Measurements from ENCODE around the gene MAPT. TPM values are rescaled to one million over a fixed set of nuclear protein-coding genes. Genes with fewer than 3 reads are reported as not detected.
"Not testable (repeated sequence)": the region's sequence is repeated elsewhere in the genome, so short reads cannot be mapped to it uniquely, and the experiment has no call there.

Gene MAPT
- total RNA-seq, 4 donors from 2014 or later: 4.2 to 11.1 (median 7.3) TPM

- no peaks in the 10 kb centered on the region for H3K4me1 ChIP-seq
- H3K36me3 ChIP-seq: no peaks in the 10 kb centered on the region
- intact Hi-C loops (cut with DNase I): no loop called here
- TF ChIP-seq POLR2A (IDR thresholded peaks at IDR 0.05; ENCODE audit: low read depth) (no peak), EP300 (IDR thresholded peaks at IDR 0.05) (no peak), POLR2AphosphoS5 (IDR thresholded peaks at IDR 0.05) (no peak)
- TF ChIP-seq, protein P1, sequence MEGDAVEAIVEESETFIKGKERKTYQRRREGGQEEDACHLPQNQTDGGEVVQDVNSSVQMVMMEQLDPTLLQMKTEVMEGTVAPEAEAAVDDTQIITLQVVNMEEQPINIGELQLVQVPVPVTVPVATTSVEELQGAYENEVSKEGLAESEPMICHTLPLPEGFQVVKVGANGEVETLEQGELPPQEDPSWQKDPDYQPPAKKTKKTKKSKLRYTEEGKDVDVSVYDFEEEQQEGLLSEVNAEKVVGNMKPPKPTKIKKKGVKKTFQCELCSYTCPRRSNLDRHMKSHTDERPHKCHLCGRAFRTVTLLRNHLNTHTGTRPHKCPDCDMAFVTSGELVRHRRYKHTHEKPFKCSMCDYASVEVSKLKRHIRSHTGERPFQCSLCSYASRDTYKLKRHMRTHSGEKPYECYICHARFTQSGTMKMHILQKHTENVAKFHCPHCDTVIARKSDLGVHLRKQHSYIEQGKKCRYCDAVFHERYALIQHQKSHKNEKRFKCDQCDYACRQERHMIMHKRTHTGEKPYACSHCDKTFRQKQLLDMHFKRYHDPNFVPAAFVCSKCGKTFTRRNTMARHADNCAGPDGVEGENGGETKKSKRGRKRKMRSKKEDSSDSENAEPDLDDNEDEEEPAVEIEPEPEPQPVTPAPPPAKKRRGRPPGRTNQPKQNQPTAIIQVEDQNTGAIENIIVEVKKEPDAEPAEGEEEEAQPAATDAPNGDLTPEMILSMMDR (IDR thresholded peaks at IDR 0.05): no peak
- no peaks in the 10 kb centered on the region for H3K27me3 ChIP-seq
- no peak overlapping the region for H3K27ac ChIP-seq (replicated peaks in 1 of 4)
- H3K9me3 ChIP-seq: no peaks in the 10 kb centered on the region
- no peak overlapping the region for H3K4me3 ChIP-seq
- 77% methylated on average over 12 of the region's 12 CpGs for WGBS
- DNase-seq (ENCODE audit: extremely low spot score): no peak
Measured at GRCh38 chr17:45934044-45934979, 40.0 kb downstream of the MAPT start.

DNA sequence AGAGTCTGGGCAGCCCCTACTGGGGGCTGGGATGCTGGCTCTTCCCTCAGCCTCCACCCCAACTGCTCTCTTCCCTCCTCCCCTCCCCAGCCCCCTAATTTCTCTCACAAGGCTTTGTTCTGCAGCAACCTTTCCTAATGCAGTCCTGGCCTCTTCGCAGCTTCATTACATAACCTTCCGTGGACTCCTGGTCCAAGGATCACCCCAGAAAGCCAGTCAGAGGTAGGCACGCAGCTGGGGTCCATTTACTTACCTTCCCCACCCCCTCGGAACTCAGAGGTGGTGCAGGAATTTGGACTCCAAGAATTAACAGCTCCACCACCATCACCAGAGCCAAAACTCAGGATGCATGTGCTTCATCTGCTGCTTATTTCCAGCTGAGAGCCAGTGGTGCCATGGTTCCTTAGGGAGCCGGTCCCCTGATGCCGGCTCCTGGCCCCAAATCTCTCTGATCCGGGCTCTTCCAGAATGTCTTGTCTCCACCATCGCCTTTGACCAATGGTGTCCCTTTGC lies 40.9 kb downstream of the MAPT start:
- Histone ChIP-seq H3K4me1 (peaks cover 0 to under 1% (median 0%) of the 10 kb centered on the region in 4 donors), H3K9me3 (no peaks in the 10 kb centered on the region), H3K27me3 (no peaks in the 10 kb centered on the region), H3K4me3 (no peak overlapping the region), H3K36me3 (no peaks in the 10 kb centered on the region), H3K27ac (replicated peaks in 1 of 4) (no peak overlapping the region)
- no peak for TF ChIP-seq EP300 (IDR thresholded peaks at IDR 0.05)
- TF ChIP-seq POLR2A (IDR thresholded peaks at IDR 0.05; ENCODE audit: low read depth): no peak
- TF ChIP-seq, protein P1 (IDR thresholded peaks at IDR 0.05): no peak
- TF ChIP-seq POLR2AphosphoS5 (IDR thresholded peaks at IDR 0.05): no peak
- WGBS: 92% methylated on average over 8 of the region's 8 CpGs
- DNase-seq (ENCODE audit: extremely low spot score): no peak
- intact Hi-C loops (cut with DNase I): no loop called here

DNA sequence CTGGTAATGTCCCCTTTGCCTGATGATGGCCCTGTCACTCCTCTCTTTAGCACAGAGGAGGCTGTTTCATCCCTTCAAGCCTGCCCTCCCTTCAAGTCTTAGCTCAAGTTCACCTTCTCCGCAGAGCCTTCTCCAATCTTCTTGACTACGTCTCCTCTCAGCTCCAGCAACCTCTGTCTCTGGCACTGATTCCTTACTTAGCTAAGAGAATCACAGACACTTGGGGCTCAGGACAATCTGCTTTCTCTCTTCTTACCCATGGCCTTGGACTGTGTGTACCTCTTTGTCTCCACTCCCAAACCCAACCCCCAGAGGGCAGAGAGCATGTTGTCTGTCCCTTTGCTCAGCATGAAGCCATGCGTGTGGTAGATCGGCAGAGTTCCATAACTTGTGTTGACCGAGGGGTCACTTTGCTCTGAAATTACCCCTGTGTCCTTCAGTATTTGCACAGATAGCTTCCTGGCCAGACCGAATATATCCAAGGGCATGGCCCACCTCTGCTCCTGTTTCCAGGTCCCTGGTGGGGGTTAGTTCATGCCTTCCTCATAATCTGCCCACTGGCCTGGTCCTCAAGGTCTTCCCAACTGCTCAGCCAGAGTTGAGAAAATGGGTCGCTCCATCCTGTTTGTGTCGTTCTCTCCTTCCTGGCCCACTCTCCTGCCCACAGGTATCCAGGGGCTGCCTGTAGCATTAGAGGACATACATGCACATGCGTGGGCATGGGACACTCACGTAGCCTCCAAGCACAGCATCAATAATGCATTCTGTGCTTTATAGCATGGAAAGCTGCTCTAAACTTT lies 41.6 kb downstream of the MAPT start:
- DNase-seq (ENCODE audit: extremely low spot score): no peak
- Histone ChIP-seq H3K4me1 (peaks cover 6 to 7% (median 6%) of the 10 kb centered on the region in 4 donors), H3K27me3 (no peaks in the 10 kb centered on the region), H3K4me3 (no peak overlapping the region), H3K36me3 (no peaks in the 10 kb centered on the region), H3K27ac (replicated peaks in 1 of 4) (no peak overlapping the region), H3K9me3 (no peaks in the 10 kb centered on the region)
- 90% methylated on average over 6 of the region's 10 CpGs for WGBS
- TF ChIP-seq, protein P1 (IDR thresholded peaks at IDR 0.05): no peak
- TF ChIP-seq EP300 (IDR thresholded peaks at IDR 0.05) (no peak), POLR2A (IDR thresholded peaks at IDR 0.05; ENCODE audit: low read depth) (no peak), POLR2AphosphoS5 (IDR thresholded peaks at IDR 0.05) (no peak)
- intact Hi-C loops (cut with DNase I): no loop called here

GRCh38 chr17:45936610-45937009 lies 42.3 kb downstream of the MAPT start:
- Histone ChIP-seq H3K27ac (replicated peaks in 1 of 4) (no peak overlapping the region), H3K9me3 (no peaks in the 10 kb centered on the region), H3K36me3 (no peaks in the 10 kb centered on the region), H3K4me1 (peaks cover 12 to 14% (median 13%) of the 10 kb centered on the region in 4 donors), H3K27me3 (no peaks in the 10 kb centered on the region), H3K4me3 (no peak overlapping the region)
- no peak for DNase-seq (ENCODE audit: extremely low spot score)
- intact Hi-C loops (cut with DNase I): no loop called here
- TF ChIP-seq POLR2A (IDR thresholded peaks at IDR 0.05; ENCODE audit: low read depth) (no peak), EP300 (IDR thresholded peaks at IDR 0.05) (no peak), POLR2AphosphoS5 (IDR thresholded peaks at IDR 0.05) (no peak)
- TF ChIP-seq, protein P1 (IDR thresholded peaks at IDR 0.05): no peak
- WGBS: 64% methylated on average over 4 of the region's 4 CpGs

DNA sequence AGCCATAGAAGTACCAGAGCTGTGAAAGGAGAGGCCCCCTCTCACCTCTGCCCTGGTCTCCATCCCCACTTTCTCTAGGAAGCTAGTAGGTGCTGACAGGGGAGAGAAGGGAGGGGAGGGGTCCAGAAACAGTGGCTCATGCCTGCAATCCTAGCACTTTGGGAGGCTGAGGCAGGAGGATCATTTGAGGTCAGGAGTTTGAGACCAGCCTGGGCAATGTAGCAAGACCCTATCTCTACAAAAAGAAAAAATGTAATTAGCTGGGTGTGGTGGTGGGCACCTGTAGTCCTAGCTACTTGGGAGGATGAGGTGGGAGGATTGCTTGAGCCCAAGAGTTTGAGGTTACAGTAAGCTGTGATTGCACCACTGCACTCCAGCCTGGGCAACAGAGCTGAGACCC lies 42.8 kb downstream of the MAPT start:
- H3K27ac ChIP-seq (replicated peaks in 1 of 4); H3K9me3 ChIP-seq; intact Hi-C loops (cut with DNase I); H3K36me3 ChIP-seq; H3K4me3 ChIP-seq; DNase-seq (ENCODE audit: extremely low spot score); H3K27me3 ChIP-seq: not testable (repeated sequence)
- peaks cover 18 to 19% (median 19%) of the 10 kb centered on the region in 4 donors for H3K4me1 ChIP-seq
